ENCODE results near the gene XAB2.

- TF ChIP-seq CTCF (IDR thresholded peaks at IDR 0.05; ENCODE audit: poor library complexity) (no peak), EZH2phosphoT487 (IDR thresholded peaks at IDR 0.05; ENCODE audit: low read depth, severe bottlenecking, unreplicated experiment) (no peak), EZH2 (IDR thresholded peaks at IDR 0.05; ENCODE audit: borderline replicate concordance) (no peak)
These were observed 25.1 kb upstream of the XAB2 start for GRCh38 chr19:7654401-7654800.
